GM20431 (cell line): Measurements from ENCODE around the gene CACNA2D1.

Experiments used
- in situ Hi-C: fragments of 300-500 bp; cut with MseI, MboI; formaldehyde crosslinking; loops from one replicate; pipeline ENCODE4 v1.15.0; 2020; ENCODE audit warnings: low sequenced_read_pairs; ENCODE audit not compliant: unreplicated experiment

The CACNA2D1 gene

DNA sequence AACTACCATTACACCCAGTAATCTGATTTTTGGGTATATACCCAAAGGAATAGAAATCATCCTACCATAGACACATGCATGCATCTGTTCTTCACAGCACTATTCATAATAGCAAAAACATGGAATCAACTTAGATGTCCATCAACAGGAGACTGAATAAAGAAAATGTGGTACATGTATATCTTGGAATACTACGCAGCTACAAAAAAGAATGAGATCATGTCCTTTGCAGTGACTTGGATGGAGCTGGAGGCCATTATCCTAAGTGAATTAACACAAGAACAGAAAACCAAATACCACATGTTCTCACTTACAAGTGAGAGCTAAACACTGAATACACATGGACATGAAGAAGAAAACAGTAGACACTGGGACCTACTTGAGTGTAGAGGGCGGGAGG lies 254.9 kb downstream of the CACNA2D1 start:
- in situ Hi-C loops = no loop called here

DNA sequence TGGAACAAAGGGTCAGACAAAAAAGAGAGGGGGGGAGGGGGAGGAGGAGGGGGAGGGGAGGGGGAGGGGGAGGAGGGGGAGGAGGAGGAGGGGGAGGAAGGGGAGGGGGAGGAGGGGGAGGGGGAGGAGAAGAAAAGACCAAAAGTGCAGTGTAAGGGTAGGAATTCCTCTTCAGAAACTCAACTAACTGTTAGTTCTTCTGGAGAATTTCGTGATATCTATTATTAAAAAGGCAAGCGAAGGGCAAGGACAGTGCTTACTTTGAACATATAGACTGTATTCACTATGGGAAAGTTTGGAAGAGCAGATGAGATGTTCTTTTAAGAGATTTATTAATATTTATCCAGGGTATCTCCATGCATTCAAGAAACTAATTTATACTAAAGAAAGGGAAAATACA lies 258.1 kb downstream of the CACNA2D1 start:
- in situ Hi-C loops = no loop called here

DNA sequence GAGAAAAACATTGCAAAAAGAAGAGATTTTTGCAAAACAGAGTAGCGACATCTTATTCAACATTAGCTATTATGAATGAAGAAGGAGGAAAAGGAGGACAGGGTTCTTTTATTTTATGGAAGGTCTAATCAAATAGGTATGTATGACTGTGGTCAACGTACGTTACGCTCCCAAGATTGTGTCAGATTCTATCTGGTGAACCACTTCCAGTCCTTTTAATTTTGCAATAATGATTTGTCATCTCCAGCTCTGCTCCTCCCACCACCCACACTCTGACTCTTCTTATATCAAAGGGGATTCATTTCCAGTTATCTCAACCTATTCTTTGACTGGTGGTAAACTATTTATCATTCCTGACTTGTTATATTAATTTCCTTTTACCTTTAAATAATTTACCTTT lies 259.9 kb downstream of the CACNA2D1 start:
- in situ Hi-C loops = no loop called here

DNA sequence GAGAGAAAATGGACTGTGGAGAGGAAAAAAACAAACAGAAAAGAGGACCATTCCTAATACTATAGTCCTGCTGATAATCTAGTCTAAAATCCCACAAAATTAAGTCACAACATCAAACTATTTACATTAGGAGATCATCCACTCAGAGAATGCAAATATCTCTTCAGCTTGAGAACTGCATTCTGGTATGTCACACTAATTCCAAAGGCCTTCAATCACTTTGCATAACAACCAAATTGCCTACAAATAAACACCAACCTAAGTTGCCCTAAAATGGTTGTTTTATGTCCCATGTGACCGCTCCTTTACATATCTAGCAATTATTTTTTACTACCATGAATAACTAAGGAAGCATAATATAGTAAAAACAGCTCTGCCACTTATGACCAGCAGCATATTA lies 264.3 kb downstream of the CACNA2D1 start:
- in situ Hi-C loops = no loop called here

GRCh38 chr7:82175319-82175718 lies 268.3 kb downstream of the CACNA2D1 start:
- in situ Hi-C loops = no loop called here

- in situ Hi-C loops = no loop called here
Observed at GRCh38 chr7:82173400-82174021, 270.1 kb downstream of the CACNA2D1 start.

GRCh38 chr7:82172881-82173280 lies 270.7 kb downstream of the CACNA2D1 start:
- in situ Hi-C loops = no loop called here

GRCh38 chr7:82172017-82172416 lies 271.6 kb downstream of the CACNA2D1 start:
- in situ Hi-C loops = no loop called here

GRCh38 chr7:82167558-82168314 lies 275.8 kb downstream of the CACNA2D1 start:
- in situ Hi-C loops = no loop called here

GRCh38 chr7:82166260-82167015 lies 277.1 kb downstream of the CACNA2D1 start:
- in situ Hi-C loops = no loop called here

DNA sequence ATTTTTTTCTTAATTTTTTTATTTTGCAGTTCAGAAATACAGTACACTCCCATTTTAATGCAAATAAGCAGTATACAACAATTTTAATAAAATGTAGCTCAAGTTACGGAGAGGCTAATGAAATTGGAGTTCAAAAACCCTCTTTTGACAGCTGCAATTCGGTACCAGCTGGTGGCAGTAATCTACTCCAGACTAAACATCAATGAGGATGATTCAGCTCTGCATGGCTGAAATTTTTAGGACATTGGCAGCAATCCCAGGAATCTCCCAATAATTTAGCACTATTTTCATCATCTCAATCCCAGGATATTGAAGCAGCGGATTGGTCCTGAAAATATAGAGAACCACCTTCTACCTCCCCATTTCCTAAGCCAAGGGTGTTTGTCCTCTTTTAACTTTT lies 278.8 kb downstream of the CACNA2D1 start:
- in situ Hi-C loops = no loop called here

GRCh38 chr7:82164410-82164809 lies 279.2 kb downstream of the CACNA2D1 start:
- in situ Hi-C loops = no loop called here

- in situ Hi-C loops = no loop called here
Observed at GRCh38 chr7:82163586-82163985, 280.0 kb downstream of the CACNA2D1 start.

- in situ Hi-C loops = no loop called here
Observed at GRCh38 chr7:82162289-82162688, 281.3 kb downstream of the CACNA2D1 start.

GRCh38 chr7:82158327-82158726 lies 285.2 kb downstream of the CACNA2D1 start:
- in situ Hi-C loops = no loop called here

DNA sequence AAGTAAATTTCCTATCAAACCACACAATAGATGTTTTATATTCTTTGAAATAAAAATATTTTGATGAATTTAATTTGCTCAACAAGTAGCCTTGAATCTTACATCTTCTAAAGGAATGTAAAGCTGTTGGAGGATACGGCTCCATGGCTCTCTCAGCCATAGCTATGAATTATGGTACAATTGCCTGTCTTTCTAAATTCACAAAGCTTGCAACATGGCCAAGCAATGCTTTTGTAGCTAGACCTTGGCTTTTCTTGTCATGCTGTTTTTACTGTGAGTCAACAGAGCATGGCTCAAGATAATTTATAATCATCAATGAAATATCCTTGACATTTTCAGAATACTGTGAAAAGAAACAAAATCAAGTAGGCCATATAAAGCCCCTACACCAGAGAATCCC lies 286.7 kb downstream of the CACNA2D1 start:
- in situ Hi-C loops = no loop called here

GRCh38 chr7:82156168-82156567 lies 287.4 kb downstream of the CACNA2D1 start:
- in situ Hi-C loops = no loop called here

DNA sequence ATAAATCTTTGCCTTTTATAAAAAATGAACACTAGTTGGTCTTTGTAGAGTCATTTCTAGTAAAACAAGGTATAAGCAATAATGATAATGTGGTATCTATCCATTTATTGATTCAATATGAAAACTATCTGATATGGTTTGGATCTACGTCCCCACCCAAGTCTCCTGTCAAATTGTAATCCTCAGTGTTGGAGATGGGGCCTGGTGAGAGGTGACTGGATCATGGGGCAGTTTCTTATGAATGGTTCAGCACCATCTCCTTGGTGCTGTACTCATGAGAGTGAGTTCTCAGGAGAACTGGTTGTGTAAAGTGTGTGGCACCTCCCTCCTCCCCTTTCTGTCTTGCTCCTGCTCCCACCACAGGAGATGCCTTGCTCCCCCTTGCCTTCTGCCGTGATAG lies 288.8 kb downstream of the CACNA2D1 start:
- in situ Hi-C loops = no loop called here

GRCh38 chr7:82153776-82154175 lies 289.8 kb downstream of the CACNA2D1 start:
- in situ Hi-C loops = no loop called here

DNA sequence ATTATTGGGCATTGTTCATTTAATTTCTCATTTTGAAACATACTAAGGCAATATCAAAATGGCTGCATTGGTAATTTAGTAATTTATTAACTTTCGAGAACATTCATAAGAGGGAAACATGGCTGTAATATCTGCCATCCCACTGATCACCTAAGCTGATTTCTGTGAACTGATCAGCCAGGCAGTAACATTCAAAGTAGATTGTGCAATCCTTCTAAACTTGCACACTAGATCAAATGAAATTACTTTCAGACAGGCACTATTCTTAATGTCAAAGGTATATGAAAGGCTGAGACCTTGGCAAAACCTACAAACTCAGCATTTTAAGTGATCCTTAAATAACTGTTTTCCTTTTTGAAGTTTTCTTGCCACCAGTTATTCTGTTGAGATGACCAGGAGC lies 290.7 kb downstream of the CACNA2D1 start:
- in situ Hi-C loops = no loop called here

- in situ Hi-C loops = no loop called here
Observed at GRCh38 chr7:82146491-82146890, 297.1 kb downstream of the CACNA2D1 start.
